A172 (cell line): Measurements from ENCODE around the gene GPRC5A. TPM values are rescaled to one million over a fixed set of nuclear protein-coding genes. Genes with fewer than 3 reads are reported as not detected.

Experiments
- DNase-seq: peaks from one replicate; pipeline ENCODE4 v3.0.0-alpha.2; 2015; ENCODE audit warnings: low spot score
- total RNA-seq: library from RNA; depleted of rRNA; stranded (reverse); fragments of >200 nt; shearing (Covaris generic); gene quantifications from 2 replicates; pipeline ENCODE4 v1.2.3, GENCODE V29; 2014; rRNA removed

Gene GPRC5A
- total RNA-seq, 1 experiment from 2014 or later: 30.0 TPM

DNA sequence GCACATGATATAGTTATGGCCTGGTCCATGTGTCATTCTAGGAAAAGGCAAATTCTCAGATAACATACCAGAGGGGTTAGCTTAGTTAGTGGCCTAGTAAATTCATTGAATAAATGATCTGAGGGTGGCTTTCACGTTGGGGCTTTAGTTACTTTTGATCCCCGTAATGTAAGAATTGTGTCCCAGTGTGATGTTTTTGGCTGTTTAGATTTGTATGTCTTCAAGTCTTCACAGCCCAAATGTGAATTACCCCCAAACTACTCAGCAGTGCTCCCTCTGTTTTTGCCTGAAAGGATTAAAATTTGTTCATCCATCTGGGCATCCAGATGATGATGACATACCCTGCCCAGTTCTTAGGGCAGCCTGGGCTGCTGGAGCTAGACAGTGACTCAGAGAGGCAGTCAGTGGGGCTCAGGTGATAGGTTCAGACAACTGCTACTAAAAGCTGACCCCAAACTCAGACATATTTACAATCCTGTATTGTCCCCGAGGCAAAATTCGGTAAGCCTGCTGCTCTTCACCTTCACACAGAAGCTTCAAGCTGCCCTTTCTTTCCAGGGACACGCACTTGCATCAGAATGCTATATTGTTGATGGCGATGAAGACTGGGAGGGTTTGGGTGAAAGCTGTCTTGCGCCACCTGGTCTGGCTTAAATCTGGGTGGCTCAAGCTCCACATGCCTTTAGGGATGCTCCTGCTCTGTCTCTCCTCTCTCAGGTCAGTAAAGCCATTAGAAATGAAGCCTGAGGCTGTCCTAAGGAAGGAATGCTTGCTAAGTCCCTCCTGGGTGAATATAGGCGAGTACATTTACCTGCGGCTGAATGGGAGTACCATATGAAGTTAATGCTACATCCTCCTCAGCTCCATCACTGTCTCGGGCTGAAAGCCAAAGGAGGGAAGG is 50.3 kb downstream of the GPRC5A start:
- no peak for DNase-seq

DNA sequence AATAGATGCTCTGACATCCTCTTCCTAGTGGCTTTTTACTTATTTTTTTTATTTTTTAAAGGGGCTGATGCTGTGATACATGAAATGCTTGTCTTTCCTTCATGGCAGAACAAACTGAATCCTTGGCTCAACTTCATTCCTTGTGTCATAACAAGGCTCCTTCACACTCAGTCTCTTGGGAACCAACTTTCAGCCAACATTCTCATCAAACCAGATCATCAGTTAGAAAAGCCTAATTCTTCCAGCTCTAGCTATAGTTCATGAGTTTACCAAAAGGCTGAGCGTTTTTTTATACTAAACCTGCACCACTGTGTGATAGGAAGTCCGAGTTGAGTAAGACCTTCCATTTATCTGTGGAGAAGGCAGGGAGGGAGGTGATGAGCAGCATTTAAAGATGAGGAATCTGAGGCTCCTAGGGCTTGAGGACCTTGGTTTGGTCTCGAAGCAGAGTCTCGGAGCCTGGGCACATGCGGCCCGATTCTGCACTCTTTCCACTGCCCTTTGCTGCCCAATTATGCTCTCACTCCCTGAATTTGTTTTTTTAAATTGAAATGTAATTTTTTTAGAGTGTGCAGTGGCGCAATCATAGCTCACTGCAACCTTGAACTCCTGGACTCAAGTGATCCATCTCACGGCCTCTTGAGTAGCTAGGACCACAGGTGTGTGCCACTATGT is 52.4 kb downstream of the GPRC5A start:
- DNase-seq: no peak

- DNase-seq: no peak
Observed at GRCh38 chr12:12945591-12945990, 54.2 kb downstream of the GPRC5A start.

GRCh38 chr12:12946686-12947355 is 55.5 kb downstream of the GPRC5A start:
- DNase-seq: no peak

- no peak for DNase-seq
Observed at GRCh38 chr12:12947902-12948301, 56.5 kb downstream of the GPRC5A start.

GRCh38 chr12:12951504-12951903 is 60.1 kb downstream of the GPRC5A start:
- no peak for DNase-seq

GRCh38 chr12:12952036-12952435 is 60.7 kb downstream of the GPRC5A start, which contains the start of gene GPRC5D:
GPRC5D (minus strand) TSS chr12:12952170; CDS start chr12:12950384, 1,786 bp downstream.
- no peak for DNase-seq

DNA sequence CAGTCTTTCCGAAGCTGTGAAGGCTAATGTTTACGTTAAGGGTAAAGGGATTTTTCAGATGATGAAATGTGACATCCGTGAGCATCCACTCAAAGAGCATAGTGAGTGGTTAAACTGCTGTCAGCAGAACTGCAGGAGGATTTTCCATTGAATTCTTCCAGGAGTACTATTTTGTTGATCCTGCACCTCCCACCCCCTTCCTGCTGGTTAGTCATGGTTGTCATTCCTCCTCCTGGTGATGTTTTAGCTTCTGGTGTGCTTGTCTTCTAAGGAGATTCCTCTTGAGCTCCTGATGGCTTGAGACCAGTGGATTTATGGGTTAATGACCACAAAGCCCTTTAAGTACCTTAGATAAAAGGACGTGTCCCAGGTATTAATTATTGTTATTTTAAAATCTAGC is 63.0 kb downstream of the GPRC5A start:
- DNase-seq: no peak

DNA sequence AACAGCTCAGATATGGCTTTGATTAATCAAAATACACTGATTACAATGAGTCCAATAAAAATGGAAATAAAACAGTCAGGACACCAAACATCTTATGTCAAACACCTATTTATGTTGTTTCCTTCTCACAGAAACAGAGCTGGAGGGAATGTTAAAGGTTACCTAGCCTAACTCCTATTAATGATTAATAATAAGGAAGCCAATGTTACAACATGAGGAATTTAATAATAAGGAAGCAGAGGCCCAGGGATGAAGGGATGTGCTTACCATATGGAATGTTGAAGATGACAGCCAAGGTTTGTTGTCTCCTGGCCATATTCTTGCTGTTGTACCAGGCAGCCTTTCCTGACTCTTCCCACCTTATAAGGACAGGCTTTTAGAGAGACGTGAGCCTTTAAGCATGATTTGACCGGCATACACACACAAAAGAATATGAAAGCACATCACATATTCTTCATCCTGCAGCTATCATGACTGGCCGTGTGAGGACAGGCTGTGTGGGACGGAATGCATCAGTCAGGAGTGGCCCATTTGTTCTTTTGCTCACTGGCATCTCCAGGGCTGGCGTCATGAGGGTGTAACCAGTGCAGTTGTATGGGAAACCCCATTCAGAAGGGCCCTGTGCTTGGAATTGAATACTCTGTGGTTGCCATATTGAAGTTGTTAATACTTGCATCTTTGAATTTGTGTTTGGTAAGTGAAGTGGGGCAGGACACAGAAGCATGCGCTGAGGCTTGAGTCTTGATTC is 63.7 kb downstream of the GPRC5A start:
- no peak for DNase-seq

DNA sequence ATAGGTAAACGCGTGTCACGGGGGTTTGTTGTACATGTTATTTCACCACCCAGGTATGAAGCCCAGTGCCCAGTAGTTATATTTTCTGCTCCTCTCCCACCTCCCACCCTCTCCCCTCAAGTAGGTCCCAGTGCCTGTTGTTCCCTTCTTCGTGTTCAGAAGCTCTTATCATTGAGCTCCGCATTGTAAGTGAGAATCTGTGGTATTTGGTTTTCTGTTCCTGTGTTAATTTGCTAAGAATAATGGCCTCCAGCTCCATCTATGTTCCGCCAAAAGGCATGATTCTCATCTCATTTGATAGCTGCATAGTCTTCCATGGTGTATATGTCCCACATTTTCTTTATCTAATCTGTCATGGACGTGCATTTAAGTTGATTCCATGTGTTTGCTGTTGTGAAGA is 67.5 kb downstream of the GPRC5A start:
- no peak for DNase-seq

- DNase-seq: no peak
Observed at GRCh38 chr12:12960639-12961209, 69.4 kb downstream of the GPRC5A start.

DNA sequence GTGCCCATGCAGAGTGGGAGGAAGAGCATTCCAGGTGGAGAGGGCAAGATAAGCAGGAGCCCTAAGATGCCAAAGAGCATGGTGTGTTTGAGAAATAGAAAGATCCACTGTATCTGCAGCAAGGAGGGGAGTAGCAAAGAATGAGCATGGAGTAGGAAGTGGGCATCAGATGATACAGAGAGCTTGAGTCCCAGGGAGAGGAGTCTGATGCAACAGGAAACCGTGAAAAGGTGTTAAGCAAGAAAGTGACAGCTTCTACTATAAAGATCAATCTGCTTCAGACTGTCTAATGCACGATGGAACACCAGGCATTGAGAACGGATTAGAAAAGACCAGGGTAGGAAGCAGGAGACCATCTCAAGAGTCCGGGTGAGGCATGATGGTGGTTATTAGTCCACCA is 72.9 kb downstream of the GPRC5A start:
- DNase-seq: no peak

GRCh38 chr12:12965836-12966235 is 74.5 kb downstream of the GPRC5A start:
- no peak for DNase-seq

Other genes starting within 250 kb of the GPRC5A start
- 0.57 and 0.84 TPM in 2 replicates for gene GPR19, start 195.4 kb upstream of the GPRC5A start, total RNA-seq
- 18.1 and 20.0 TPM in 2 replicates for gene CDKN1B, start 174.2 kb upstream of the GPRC5A start, total RNA-seq
- gene APOLD1, start 105.9 kb upstream of the GPRC5A start, total RNA-seq: 3.3 and 3.5 TPM in 2 replicates
- 96.6 and 99.2 TPM in 2 replicates for gene DDX47, start 78.2 kb upstream of the GPRC5A start, total RNA-seq
- not detected in 2 replicates for gene GPRC5D, start 60.6 kb downstream of the GPRC5A start, total RNA-seq
- gene HEBP1, start 108.7 kb downstream of the GPRC5A start, total RNA-seq: 4.3 and 7.1 TPM in 2 replicates
- 2.3 and 4.3 TPM in 2 replicates for gene FAM234B, start 152.8 kb downstream of the GPRC5A start, total RNA-seq
- 1.6 and 2.6 TPM in 2 replicates for gene GSG1, start 212.1 kb downstream of the GPRC5A start, total RNA-seq